GM23248 (cell line): ENCODE results near the gene DNM1. TPM values are rescaled to one million over a fixed set of nuclear protein-coding genes. Genes with fewer than 3 reads are reported as not detected.

Experiments
- DNase-seq: peaks from one replicate; pipeline ENCODE4 v3.0.0-alpha.2; 2015
- H2AFZ ChIP-seq: fragments of 200-600 bp; sonication (generic); 2 replicates; pipeline ENCODE4 v1.6.1; 2016; ENCODE audit warnings: antibody characterized with exemption
- H3F3A ChIP-seq: fragments of 200-600 bp; sonication (generic); 2 replicates; pipeline ENCODE4 v1.6.1; 2016; ENCODE audit warnings: mild to moderate bottlenecking, antibody characterized with exemption, mixed run types; ENCODE audit not compliant: insufficient read depth
- H3K27ac ChIP-seq: fragments of 200-600 bp; sonication (generic); 2 replicates; pipeline ENCODE4 v1.5.1; 2016; ENCODE audit warnings: mild to moderate bottlenecking
- H3K27me3 ChIP-seq: fragments of 200-600 bp; sonication (generic); replicated peaks from 2 replicates; pipeline ENCODE4 v1.6.1; 2016; ENCODE audit warnings: mild to moderate bottlenecking; ENCODE audit not compliant: insufficient read depth
- H3K36me3 ChIP-seq: fragments of 200-600 bp; sonication (generic); 2 replicates; pipeline ENCODE4 v1.6.1; 2016; ENCODE audit warnings: low read depth, mild to moderate bottlenecking
- H3K4me1 ChIP-seq: fragments of 200-600 bp; sonication (generic); 2 replicates; pipeline ENCODE4 v1.6.1; 2016; ENCODE audit warnings: mild to moderate bottlenecking; ENCODE audit not compliant: insufficient read depth
- H3K4me2 ChIP-seq: fragments of 200-600 bp; sonication (generic); one replicate; pipeline ENCODE4 v1.6.1; 2016; ENCODE audit warnings: mild to moderate bottlenecking; ENCODE audit not compliant: unreplicated experiment
- H3K4me3 ChIP-seq: fragments of 200-600 bp; sonication (generic); 2 replicates; pipeline ENCODE4 v1.5.1; 2016; ENCODE audit warnings: mild to moderate bottlenecking
- H3K79me2 ChIP-seq: fragments of 200-600 bp; sonication (generic); 2 replicates; pipeline ENCODE4 v1.6.1; 2016; ENCODE audit warnings: mild to moderate bottlenecking; ENCODE audit not compliant: insufficient read depth
- H3K9ac ChIP-seq: fragments of 200-600 bp; sonication (generic); 2 replicates; pipeline ENCODE4 v1.6.1; 2016; ENCODE audit warnings: mild to moderate bottlenecking
- H3K9me2 ChIP-seq: fragments of 200-600 bp; sonication (generic); 2 replicates; pipeline ENCODE4 v1.6.1; 2016; ENCODE audit warnings: mixed run types, mild to moderate bottlenecking, moderate library complexity; ENCODE audit not compliant: insufficient read depth
- H3K9me3 ChIP-seq: fragments of 200-600 bp; sonication (generic); one replicate; pipeline ENCODE4 v1.6.1; 2017; ENCODE audit warnings: low read depth
- H4K20me1 ChIP-seq: fragments of 200-600 bp; sonication (generic); 2 replicates; pipeline ENCODE4 v1.6.0; 2016; ENCODE audit not compliant: insufficient read depth
- EZH2 ChIP-seq: fragments of 200-600 bp; sonication (generic); IDR thresholded peaks from 2 replicates; pipeline ENCODE4 v1.6.1; 2018; ENCODE audit warnings: antibody characterized with exemption, mild to moderate bottlenecking; ENCODE audit not compliant: insufficient read depth, poor library complexity, severe bottlenecking
- EZH2phosphoT487 ChIP-seq: fragments of 200-600 bp; sonication (generic); IDR thresholded peaks from 2 replicates; pipeline ENCODE4 v1.6.1; 2018; ENCODE audit warnings: antibody characterized with exemption, moderate library complexity, mild to moderate bottlenecking, low read depth; ENCODE audit not compliant: insufficient read depth
- WGBS, 2 experiments: methylation state at CpG; one replicate each; pipeline ENCODE4 v1.1.6; 2015 to 2017; ENCODE audit warnings: low lambda C conversion rate in 2 of 2, low coverage in 1 of 2; ENCODE audit errors: missing lambda C conversion rate in 2 of 2; 5-methylcytosine and 5-hydroxymethylcytosine counted together
- in situ Hi-C: fragments of 300-500 bp; cut with MboI; formaldehyde crosslinking; loops from 2 replicates; pipeline ENCODE4 v1.15.0; 2020
- microRNA counts: library from miRNA; unstranded; fragments of <30 nt; microRNA quantifications from one replicate; lab custom pipeline; 2016
- microRNA-seq: library from miRNA; unstranded; fragments of <30 nt; microRNA quantifications from one replicate; pipeline ENCODE4, GENCODE V29; 2016; ENCODE audit warnings: borderline number of aligned reads
- polyA plus RNA-seq: library from polyadenylated mRNA; unstranded; fragments of >200 nt; fragmentation: Nextera tagmentation; extraction: Ambion mirVana; gene quantifications from 2 replicates; pipeline ENCODE4 v1.2.1, GENCODE V29; 2016
- small RNA-seq: library from RNA; depleted of rRNA; stranded (forward); fragments of <200 nt; gene quantifications from one replicate; pipeline ENCODE3, GENCODE V24; 2014; ENCODE audit warnings: low read depth, low replicate concordance
- total RNA-seq: library from RNA; depleted of rRNA; stranded (reverse); fragments of >200 nt; shearing (Covaris generic); gene quantifications from 2 replicates; pipeline ENCODE4 v1.2.3, GENCODE V29; 2014; rRNA removed

Gene DNM1
- total and polyA plus RNA-seq, 2 experiments from 2014 or later: 12.1 to 19.0 TPM

- DNase-seq: peak; percentile 61
- H2AFZ ChIP-seq: no peak overlapping the region
- H3F3A ChIP-seq: peaks cover 53% of the 10 kb centered on the region
- H3K9me3 ChIP-seq: no peaks in the 10 kb centered on the region
- H3K79me2 ChIP-seq: no peaks in the 10 kb centered on the region
- H3K27me3 ChIP-seq: no peaks in the 10 kb centered on the region
- H3K36me3 ChIP-seq: no peaks in the 10 kb centered on the region
- 73 to 81% methylated on average over 9 of the region's 9 CpGs for WGBS, 2 experiments
- in situ Hi-C loops: no loop called here
- TF ChIP-seq EZH2 (no peak), EZH2phosphoT487 (no peak)
- H3K9me2 ChIP-seq: no peaks in the 10 kb centered on the region
- peak overlapping the region; percentile 57 for H3K9ac ChIP-seq
- H3K4me1 ChIP-seq: peaks cover 43% of the 10 kb centered on the region
- H3K4me2 ChIP-seq: no peak overlapping the region
- H3K4me3 ChIP-seq: no peak overlapping the region
- peak overlapping the region; percentile 89 for H3K27ac ChIP-seq
- H4K20me1 ChIP-seq: no peaks in the 10 kb centered on the region
These were observed 101.2 kb downstream of the DNM1 start for GRCh38 chr9:128304136-128304970.

MicroRNA genes within 50 kb of the gene (microRNA counts, 767-probe panel; counts per million panel counts)
- microRNA hsa-miR-199b-5p (lab: Ali Mortazavi, UCI) (7,239 counts per million, percentile 95 among the panel's probes with 10 or more counts), microRNA hsa-miR-3154 (lab: Ali Mortazavi, UCI) (447 counts per million, percentile 86 among the panel's probes with 10 or more counts)

Small RNAs within 50 kb of the gene (microRNA-seq; reads per million reads assigned to microRNA genes)
- gene MIR199B (1,167 reads per million, percentile 78 among the genes with 10 or more reads in this experiment), gene MIR3154 (4.1 reads per million)

Small RNAs within 50 kb of the gene (small RNA-seq; reads per million reads assigned to genes)
- gene MIR199B (37.0 reads per million, percentile 92 among the genes with 10 or more reads in this experiment), gene MIR3154 (not detected)

Other genes starting within 250 kb of the DNM1 start
- gene EEIG1, start 222.4 kb upstream of the DNM1 start, total RNA-seq: 6.1 and 29.6 TPM in 2 replicates
- gene EEIG1, start 222.4 kb upstream of the DNM1 start, polyA plus RNA-seq: 8.9 and 9.3 TPM in 2 replicates
- gene NAIF1, start 136.1 kb upstream of the DNM1 start, total RNA-seq: 5.6 and 9.5 TPM in 2 replicates
- 4.8 and 8.9 TPM in 2 replicates for gene NAIF1, start 136.1 kb upstream of the DNM1 start, polyA plus RNA-seq
- 17.6 and 20.2 TPM in 2 replicates for gene SLC25A25, start 135.1 kb upstream of the DNM1 start, total RNA-seq
- 7.5 and 8.2 TPM in 2 replicates for gene SLC25A25, start 135.1 kb upstream of the DNM1 start, polyA plus RNA-seq
- gene PTGES2, start 75.7 kb upstream of the DNM1 start, total RNA-seq: 68.6 and 68.9 TPM in 2 replicates
- 63.3 and 70.3 TPM in 2 replicates for gene PTGES2, start 75.7 kb upstream of the DNM1 start, polyA plus RNA-seq
- gene LCN2, start 53.9 kb upstream of the DNM1 start, total RNA-seq: not detected in 2 replicates
- gene LCN2, start 53.9 kb upstream of the DNM1 start, polyA plus RNA-seq: not detected in 2 replicates
- gene BBLN, start 43.1 kb upstream of the DNM1 start, total RNA-seq: 229 and 315 TPM in 2 replicates
- gene BBLN, start 43.1 kb upstream of the DNM1 start, polyA plus RNA-seq: 137 and 142 TPM in 2 replicates
- gene CIZ1, start 11.8 kb upstream of the DNM1 start, total RNA-seq: 39.1 and 48.5 TPM in 2 replicates
- gene CIZ1, start 11.8 kb upstream of the DNM1 start, polyA plus RNA-seq: 73.1 and 74.7 TPM in 2 replicates
- 116 and 121 TPM in 2 replicates for gene GOLGA2, start 72.6 kb downstream of the DNM1 start, total RNA-seq
- gene GOLGA2, start 72.6 kb downstream of the DNM1 start, polyA plus RNA-seq: 32.9 and 35.1 TPM in 2 replicates
- 32.8 and 43.3 TPM in 2 replicates for gene SWI5, start 72.9 kb downstream of the DNM1 start, total RNA-seq
- 60.7 and 64.9 TPM in 2 replicates for gene SWI5, start 72.9 kb downstream of the DNM1 start, polyA plus RNA-seq
- gene TRUB2, start 119.1 kb downstream of the DNM1 start, total RNA-seq: 10.0 and 13.8 TPM in 2 replicates
- 30.3 and 33.2 TPM in 2 replicates for gene TRUB2, start 119.1 kb downstream of the DNM1 start, polyA plus RNA-seq
- gene COQ4, start 119.5 kb downstream of the DNM1 start, total RNA-seq: 29.1 and 46.8 TPM in 2 replicates
- 34.1 and 36.0 TPM in 2 replicates for gene COQ4, start 119.5 kb downstream of the DNM1 start, polyA plus RNA-seq
- gene SLC27A4, start 137.1 kb downstream of the DNM1 start, total RNA-seq: 22.9 and 30.9 TPM in 2 replicates
- gene SLC27A4, start 137.1 kb downstream of the DNM1 start, polyA plus RNA-seq: 11.8 and 12.3 TPM in 2 replicates
- gene URM1, start 168.0 kb downstream of the DNM1 start, total RNA-seq: 39.2 and 59.2 TPM in 2 replicates
- 60.9 and 64.4 TPM in 2 replicates for gene URM1, start 168.0 kb downstream of the DNM1 start, polyA plus RNA-seq
- gene CERCAM, start 217.5 kb downstream of the DNM1 start, total RNA-seq: 474 and 525 TPM in 2 replicates
- gene CERCAM, start 217.5 kb downstream of the DNM1 start, polyA plus RNA-seq: 596 and 633 TPM in 2 replicates